GM21367 (cell line): Measurements from ENCODE around the gene CAT.

ENCODE experiments used
- ATAC-seq: cut with Tn5 transposase; IDR thresholded peaks from one replicate; pipeline ENCODE4 v1.9.1; 2021; ENCODE audit not compliant: unreplicated experiment

Gene CAT

GRCh38 chr11:34458525-34458924 lies 19.8 kb downstream of the CAT start:
- no peak for ATAC-seq

- no peak for ATAC-seq
These were observed 20.9 kb downstream of the CAT start for GRCh38 chr11:34459507-34460162.

DNA sequence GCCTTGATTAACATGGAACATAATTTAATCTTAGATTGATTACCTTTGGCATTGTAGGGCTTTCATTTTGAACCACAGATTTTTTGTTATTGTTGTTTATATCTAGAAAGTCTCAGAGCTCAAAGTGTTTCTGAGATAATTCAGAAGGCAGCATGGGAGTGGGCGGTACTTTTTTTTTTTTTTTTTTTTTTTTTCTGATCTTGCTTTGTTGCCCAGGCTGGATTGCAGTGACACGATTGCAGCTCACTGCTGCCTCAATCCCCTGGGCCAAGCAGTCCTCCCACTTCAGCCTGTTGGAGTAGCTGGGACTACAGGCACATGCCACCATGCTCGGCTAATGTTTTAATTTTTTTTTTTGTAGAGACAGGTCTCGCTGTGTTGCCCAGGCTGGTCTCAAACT lies 21.5 kb downstream of the CAT start:
- no peak for ATAC-seq

DNA sequence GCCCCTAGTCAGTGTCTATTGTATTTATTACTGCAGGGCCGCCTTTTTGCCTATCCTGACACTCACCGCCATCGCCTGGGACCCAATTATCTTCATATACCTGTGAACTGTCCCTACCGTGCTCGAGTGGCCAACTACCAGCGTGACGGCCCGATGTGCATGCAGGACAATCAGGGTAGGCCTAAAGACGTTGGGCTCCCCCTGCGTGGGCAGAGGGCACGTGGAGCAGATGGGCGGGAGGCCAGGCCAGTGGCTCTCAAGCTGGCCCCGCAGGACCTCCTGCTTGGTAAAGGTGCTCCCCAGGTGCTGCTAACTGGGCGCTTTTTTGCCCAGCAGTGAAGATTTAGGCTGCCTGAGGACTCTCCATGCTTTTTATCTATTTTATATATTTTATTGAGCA lies 22.5 kb downstream of the CAT start:
- ATAC-seq: no peak

- no peak for ATAC-seq
These were observed 25.9 kb downstream of the CAT start for GRCh38 chr11:34464591-34465051.

- no peak for ATAC-seq
These were observed 28.2 kb downstream of the CAT start for GRCh38 chr11:34466802-34467488.

GRCh38 chr11:34468209-34468841 lies 29.6 kb downstream of the CAT start:
- no peak for ATAC-seq

- ATAC-seq: no peak
These were observed 35.0 kb downstream of the CAT start for GRCh38 chr11:34473603-34474169.

GRCh38 chr11:34475656-34476055 lies 36.9 kb downstream of the CAT start:
- ATAC-seq: no peak

GRCh38 chr11:34476849-34477248 lies 38.1 kb downstream of the CAT start:
- ATAC-seq: no peak

DNA sequence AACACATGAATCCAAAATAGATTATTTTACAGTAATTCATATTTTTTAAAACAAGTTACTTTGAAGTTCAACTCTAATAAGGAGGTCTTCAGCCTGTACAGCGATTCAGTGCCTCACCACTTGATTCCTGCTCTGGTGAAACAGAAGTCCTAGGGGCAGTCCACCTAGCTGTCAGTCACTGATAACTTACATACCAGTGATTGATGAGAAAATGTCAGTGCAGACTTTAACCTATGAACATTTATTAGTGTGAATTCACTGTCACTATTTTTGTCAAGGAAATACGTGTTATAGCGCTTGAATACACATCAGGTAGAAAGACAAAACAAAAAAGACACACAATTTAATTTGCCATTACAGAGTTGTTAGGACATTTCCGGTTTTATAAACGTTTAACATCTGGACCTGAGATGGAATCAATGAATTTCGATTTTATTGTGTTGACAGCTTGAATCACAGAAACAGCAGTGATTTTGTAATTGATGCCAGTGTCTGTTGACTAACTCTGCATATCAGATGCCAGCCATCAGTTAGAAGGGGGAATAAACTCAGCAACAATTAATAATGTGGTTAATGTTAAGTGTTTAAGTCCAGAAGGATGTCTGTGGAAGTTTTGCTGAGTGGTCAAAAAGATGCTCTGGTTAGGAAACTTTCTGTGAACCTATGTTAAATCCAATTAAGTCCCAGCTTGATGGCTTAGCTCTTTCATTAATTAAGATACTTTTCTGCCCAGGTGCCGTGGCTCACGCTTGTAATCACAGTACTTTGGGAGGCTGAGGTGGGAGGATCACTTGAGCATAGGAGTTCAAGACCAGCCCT lies 40.3 kb downstream of the CAT start:
- ATAC-seq: no peak

- ATAC-seq: no peak
These were observed 41.6 kb downstream of the CAT start for GRCh38 chr11:34480314-34480713.

DNA sequence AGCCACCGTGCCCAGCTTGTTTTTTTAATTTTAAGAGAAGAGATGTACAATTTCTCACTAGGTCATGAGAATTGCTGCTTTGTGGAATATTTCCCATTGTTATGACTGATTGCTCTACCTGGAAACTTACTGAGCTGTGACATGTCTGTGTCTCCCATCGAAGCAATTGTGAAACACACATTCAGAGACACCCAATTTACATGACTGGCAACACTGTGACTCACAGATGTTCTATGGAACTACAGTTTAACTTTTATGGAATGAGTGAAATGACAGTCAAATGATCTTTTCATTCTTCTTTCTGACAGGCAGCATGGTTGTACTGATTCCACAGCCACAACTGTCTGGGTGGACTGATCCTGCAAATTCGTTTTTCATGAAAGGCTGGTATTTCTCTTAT lies 42.6 kb downstream of the CAT start:
- ATAC-seq: no peak

DNA sequence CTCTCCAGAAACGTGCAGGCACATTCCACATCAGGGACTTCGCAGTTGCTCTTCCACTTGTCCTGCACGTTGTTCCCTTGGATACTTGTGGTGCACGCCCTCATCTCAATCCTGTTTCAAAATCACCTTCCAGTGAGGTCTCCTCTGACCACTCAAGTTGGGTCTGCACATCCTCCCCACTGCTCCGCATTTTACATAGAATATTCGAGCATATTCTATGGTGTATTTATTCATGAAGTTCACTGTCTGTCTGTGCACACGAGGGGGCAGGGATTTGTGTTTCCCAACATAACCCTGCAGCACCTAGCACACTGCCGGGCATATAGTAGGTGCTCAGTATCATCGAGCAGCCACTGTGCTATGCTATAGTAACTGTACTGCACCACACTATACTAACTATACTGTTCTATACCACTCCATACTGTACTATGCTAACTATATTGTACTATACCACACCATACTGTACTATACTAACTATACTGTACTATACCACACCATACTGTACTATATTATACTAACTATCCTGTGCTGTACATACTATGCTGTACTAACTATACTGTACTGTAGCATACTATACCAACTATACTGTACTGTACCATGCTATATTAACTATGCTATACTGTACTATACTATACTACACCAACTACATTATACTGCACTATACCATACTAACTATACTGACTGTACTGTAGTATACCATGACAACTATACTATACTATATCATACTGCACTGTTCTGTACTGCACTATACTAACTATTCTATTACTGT lies 44.6 kb downstream of the CAT start:
- no peak for ATAC-seq

- ATAC-seq: no peak
These were observed 48.7 kb downstream of the CAT start for GRCh38 chr11:34487430-34487829.

GRCh38 chr11:34488855-34489557 lies 50.3 kb downstream of the CAT start:
- no peak for ATAC-seq

DNA sequence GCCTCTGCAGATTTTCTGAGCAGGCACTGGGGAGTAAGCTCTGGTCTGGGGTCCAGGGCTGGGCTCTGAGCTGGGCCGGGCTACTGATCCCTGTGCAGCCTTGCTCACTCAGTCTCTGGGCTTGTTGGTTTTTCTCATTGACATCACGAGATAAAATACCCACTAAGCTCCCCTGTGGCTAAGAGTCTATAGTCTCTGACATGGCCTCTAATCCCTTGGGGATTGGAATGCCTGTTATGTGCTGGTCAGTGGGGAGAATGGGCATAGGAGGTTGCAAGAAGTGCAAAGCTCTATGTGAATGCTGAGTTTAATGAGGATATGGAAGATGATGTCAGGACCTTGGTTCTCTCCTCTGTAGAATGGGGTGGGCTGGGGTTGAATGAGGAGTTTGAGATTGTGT lies 51.6 kb downstream of the CAT start:
- ATAC-seq: no peak

- ATAC-seq: no peak
These were observed 54.2 kb downstream of the CAT start for GRCh38 chr11:34492806-34493414.

DNA sequence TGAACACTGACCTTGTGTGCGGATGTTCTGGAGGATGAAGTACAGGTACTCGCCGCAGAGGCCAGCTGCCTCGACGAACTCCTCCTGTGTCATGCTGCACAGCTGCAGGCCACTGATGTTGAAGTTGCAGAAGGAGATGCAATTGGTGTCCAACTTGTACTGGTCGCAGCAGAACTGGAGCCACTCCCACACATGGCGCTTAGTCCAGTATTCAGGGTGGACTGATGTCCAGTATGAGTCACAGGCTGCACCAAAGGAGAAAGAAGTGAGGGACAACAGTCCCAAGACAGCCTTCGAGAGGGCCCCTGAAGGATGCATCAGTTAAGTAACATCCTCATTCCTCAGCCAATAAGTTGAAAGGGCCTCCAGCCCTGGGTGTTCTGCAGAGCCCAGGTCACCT lies 54.7 kb downstream of the CAT start:
- no peak for ATAC-seq
